ENCODE data around the gene SYPL1.

DNA sequence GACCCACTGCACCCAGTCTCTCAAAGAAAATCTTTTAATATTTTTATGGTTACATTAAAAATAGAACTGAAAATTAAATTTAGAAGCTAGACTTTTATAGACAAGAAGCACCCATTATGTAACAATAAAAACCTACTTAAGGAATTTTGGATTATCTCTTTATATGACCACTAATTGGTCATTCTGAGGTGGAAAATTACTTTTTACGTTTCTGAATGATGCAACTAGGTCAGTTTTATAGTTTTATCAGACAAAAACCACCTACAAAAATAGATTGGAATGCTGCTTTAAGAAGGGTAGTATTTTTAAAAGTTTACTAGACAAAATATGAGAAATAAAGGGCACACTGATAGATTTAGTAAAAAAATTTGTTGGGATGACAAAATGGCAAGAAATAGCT, 16.5 kb downstream of the SYPL1 start:
- no peak for TF ChIP-seq POLR2AphosphoS5 (IDR thresholded peaks at IDR 0.05; ENCODE audit: borderline replicate concordance, low read depth, low read length)
- no peak for TF ChIP-seq EZH2 (IDR thresholded peaks at IDR 0.05)
